NCI-H1417 treated with DMSO at 0.1 percent for 48 hours (cell line): Measurements from ENCODE around the gene PCBD1.
"Not testable (repeated sequence)": the region's sequence is repeated elsewhere in the genome, so short reads cannot be mapped to it uniquely, and the experiment has no call there.

Source experiments
- DNase-seq: peaks from one replicate; lab custom pipeline; 2025; lab: John Stamatoyannopoulos, UW

The PCBD1 gene

DNA sequence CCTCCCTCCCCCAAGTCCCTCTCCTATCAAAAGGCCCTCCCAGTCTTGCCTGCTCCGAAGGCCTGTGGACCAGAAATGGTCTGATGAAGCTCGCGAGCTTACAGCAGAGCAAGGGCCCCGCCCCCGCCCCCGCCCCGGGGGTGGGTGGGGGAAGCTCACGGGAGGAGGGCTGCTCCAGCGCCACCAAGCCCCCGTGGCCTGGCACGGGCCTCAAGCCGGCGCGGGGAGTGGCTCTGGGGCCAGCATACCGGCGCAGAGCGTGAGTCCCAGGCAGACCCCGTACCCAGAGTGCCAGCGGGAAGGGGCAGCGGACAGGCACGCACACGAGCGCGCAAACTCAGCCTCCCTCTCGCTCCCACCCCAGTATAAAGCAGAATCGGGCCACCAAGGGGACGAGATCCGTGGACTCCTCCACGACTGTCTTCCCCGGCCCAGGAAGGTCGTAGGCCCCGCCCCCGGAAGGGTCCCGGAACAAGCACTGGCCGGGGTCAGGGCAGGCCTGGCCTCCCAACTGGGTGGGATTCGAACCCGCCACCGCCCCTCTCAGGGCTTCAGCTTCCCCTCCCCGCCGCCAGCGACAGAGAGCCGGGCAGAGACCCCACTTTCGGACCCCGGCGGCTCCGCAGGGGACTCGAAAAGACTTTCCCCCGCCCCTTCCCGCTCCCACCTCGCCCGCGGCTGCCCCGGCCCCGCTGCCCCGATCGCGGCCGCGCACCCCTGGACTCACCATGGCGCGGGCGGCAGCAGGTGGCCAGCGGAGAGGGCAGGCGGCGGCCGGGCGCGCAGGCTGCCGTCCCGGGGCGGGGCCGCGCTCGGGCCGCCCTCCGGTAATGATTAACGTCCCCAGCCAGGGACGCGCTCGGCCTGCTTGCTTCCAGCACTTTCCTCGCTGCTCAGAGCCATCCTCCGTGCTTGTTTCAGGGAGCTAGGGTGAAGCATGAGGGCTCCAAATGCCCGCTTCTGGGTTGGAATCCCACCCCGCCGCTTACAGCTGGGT is at the start of gene PCBD1:
Gene PCBD1 (minus strand): TSS at position 762 of the 997 bp plus-strand sequence. CDS start 32 bp downstream, at position 730.
- no peak for DNase-seq

DNA sequence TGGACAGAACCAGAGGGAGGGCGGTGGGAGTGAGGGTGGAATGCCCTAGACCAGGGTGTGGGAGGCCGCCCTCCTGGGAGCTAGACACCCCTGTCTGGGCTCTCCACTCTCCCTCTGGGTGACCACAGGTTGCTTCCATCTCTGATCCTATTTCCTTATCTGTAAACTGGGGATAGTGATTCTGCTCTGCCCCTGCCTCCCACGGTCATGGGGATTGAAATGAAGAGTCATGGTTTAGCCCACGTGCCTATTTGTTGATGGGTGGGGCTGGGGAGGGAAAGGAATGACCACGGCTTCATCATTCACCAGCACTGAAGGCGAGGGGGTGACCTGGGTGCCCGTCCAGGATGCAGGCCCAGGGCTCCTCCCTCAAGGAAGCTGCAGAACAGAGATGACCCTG is 49.3 kb upstream of the PCBD1 start:
- DNase-seq = no peak

DNA sequence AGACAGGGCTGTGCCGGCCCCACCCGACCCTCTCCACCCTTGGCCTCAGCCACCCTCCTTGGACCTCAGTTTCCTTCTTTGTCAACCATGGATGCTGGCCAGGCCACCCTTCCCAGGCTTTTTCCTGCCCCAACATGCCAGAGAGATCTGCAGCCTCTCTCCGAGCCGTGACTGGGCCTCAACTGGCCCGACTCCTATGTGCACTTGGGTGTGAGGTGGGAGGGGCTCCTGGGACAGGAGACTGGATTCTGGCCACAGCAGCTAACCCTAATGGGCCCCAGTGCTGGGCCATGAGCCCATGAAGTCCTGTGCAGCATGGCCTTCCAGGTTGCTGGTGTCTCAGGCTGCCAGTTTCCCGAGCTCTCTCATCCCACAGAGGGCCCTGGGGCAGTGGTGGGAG is 47.7 kb upstream of the PCBD1 start:
- no peak for DNase-seq

DNA sequence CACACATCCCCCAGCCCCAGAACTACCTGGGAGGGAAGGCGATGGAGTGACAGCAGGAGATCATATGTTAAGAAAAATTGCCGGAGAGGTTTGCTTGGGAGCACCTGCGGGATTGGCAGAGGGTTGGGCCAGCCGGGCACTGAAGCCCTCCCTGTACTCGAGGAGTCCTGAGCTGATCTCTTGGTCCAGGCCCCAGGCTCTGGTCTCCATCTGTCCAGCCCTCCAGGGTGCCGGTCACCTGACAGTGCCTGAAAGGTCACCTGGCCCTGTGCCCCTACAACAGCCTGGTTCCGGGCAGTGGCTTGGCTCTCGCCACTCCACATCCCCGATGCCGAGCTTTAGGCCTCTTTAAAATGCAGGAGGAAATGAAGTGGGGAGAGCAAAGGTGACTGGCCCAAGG is 47.3 kb upstream of the PCBD1 start:
- no peak for DNase-seq

DNA sequence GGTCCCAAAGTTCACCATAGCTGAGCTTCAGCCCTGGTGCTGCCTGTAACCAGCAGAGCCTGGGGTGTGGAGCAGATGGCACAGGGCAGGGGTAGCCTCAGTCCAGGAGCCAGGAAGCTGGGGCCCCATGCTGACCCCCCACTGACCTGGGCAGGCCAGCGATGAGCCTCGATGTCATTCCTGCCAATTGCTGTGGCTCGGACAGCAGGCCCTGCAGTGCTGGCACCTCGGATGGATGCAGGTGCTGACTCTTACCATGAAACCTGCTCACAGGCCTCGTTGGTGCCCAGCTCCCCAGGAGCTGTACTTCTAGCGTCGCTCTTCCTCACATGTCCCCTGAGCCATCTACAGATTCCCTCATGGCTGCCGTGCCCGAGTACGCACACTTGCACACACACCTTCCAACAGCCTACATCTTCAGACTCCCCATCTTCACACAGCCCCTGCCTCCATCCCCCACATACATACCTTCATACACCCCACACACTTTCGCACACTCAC is 46.8 kb upstream of the PCBD1 start:
- no peak for DNase-seq

DNA sequence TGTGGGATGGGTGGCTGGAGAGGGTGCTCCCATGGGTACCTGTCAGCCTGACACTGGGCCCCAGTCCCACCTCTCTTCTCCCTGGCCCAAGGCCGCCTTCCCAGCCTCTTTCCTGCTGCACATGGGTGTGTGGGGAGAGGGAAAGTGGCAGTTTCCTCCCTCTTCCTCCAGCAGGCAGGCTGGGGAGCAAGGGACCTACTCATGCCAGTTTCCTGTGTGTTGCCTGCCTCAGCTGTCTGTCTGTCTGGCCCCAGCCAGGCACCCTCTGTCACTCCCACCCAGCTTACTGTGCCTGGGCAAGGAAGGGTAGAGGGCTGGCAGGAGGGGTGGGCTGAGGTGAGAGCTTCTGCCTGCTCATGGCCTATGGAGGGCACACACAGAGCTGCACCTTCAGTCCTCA is 46.3 kb upstream of the PCBD1 start:
- no peak for DNase-seq

DNA sequence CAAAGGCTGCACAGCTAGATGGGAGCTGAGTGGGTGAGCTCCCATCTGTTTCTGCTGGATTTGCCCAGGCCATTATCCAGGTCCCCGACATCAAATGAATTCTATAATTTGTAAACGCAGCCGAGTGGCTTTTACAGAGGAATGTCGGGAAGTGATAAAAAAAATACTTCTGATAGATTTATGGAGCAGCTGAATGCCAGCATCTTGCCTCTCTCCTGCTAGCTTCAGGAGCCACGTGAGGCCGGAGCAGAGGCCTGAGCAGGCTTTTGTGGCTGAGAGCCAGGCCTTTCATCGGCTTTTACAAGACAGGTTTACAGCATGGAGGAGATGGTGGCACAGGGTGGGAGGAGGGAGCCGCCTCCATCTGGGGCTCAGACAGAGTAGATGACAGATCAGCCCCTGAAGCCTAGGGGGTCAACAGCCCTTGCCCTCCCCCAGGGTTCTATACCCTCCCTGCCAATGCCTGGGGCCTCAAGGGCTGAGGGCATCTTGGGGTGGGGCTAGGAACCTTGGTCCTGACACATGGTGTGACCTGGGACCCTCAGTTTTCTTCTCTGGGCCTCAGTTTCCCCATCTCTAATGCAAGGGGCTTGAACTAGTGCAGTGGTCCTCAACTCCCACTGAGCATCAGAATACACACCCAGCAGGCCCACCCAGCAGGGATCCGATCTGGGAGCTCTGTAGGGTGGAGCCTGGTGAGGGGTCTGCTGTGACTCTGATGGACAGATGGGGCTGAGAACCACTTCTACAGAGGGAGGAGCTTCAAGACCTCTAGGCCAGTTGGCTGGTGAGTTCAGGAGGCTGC is 44.2 kb upstream of the PCBD1 start:
- no peak for DNase-seq

DNA sequence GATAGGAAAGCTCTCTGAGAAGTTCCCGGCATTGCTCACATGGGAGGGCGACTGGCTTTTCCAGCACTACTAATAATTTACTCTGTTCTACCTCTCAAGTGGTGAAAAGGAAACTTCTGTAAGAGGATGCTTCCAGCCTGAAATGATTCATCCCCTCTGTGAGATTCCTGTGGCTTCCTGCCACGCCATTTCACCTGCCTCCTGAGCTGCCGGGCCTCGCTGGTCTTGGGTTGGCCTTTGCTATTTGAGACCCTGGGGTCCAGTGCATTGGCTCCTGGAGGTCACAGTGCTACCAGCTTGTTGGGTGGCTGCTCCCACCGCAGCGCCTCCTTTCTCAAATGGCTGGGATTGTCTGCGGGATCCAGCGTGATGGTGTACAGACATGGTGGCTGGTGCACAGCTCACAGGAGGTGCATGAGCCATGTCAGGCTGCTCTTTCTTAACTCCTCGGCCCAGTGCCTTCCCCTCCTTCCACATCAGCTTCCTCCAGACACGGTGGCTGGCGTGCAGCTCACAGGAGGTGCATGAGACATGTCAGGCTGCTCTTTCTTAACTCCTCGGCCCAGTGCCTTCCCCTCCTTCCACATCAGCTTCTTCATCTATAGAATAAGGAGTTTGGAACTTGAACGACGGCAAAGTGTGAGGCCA is 42.9 kb upstream of the PCBD1 start:
- no peak for DNase-seq

DNA sequence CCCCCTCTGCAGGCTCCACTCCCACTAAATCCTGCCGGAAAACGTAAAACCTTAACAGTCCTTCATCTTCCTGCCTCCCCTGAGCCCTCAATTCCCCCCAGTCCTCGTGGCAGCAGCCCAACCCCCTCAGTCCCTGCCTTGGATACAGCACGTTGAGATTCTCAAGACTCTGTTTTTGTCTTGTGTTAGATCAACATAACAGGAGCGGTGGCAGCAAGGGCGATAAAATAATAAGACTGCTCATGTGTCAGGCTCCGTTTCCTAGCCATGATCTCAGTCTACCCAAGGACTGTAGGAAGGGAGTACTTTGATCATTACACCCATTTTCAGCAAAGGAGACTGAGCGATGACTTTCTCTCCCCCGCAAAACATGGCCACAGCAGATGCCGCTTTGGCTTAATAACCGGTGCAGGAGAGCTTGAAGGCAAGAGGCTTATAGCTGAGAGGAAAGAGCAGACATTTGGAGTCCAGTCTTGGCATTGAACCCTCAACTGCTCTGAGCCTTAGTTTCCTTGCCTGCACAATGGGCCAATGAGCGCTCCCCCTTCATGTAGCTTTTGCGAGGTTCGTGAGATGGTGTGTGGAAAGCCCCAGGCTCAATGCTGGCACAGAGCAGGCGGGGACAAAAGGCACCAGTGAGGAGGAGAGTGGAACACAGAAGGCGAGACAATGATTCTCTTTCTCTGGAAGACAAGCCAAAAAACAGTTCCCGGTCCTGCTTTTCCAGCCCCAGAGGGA is 42.1 kb upstream of the PCBD1 start:
- no peak for DNase-seq

DNA sequence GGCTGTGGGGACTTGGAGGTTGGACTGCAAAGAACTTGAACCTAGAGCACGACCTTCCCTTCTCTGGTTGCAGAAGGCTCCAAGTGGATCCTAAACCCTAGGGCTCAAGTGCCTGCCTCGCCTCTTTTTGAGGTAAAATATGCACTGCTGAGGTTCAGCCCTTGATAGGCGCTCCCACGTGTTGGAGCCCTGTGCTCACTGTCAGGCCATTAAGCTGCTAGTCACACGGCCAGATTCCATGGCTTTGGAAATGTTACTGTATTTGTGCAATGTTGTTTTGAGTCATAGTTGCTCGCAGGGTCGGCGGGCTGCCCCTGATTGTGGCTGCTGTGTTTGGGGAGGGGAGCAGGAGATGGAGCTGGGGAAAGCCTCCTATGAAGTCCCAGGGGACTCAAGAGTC is 39.8 kb upstream of the PCBD1 start:
- DNase-seq = no peak

DNA sequence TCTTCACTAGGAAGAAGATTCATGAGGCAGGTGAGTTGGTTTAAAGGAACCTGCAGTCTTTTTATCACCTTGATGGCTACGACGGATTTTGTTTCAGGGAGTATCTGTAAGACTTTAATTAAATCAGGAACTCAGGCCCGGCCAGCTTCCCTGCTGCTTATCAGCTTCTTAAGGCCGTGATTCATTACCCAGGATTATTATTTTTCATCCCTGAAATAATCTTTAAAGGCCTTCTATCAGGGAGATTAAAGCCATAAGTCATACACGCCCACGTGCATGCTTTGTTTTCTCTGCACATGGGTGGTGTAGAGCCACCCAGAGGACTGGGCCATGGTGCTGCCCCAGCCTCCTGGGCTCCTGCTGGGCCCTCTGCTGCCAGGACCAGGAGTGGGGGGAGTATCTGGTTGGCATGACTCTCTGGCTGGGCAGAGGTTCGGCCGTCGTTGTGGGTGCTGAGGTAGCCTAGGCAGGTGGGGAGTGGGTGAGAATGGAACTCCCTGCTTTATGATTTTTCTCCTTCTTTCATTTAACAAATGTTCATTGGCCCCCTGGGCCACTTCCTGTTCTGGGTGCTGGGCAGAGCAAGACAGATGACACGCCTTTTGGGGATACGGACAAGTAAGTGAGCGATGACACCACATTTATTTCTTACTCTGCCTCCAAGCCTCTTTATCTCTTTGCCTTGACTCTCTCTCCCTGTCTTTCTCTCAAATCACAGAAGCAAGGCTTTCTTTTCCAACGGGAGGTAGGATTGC is 39.0 kb upstream of the PCBD1 start:
- no peak for DNase-seq

DNA sequence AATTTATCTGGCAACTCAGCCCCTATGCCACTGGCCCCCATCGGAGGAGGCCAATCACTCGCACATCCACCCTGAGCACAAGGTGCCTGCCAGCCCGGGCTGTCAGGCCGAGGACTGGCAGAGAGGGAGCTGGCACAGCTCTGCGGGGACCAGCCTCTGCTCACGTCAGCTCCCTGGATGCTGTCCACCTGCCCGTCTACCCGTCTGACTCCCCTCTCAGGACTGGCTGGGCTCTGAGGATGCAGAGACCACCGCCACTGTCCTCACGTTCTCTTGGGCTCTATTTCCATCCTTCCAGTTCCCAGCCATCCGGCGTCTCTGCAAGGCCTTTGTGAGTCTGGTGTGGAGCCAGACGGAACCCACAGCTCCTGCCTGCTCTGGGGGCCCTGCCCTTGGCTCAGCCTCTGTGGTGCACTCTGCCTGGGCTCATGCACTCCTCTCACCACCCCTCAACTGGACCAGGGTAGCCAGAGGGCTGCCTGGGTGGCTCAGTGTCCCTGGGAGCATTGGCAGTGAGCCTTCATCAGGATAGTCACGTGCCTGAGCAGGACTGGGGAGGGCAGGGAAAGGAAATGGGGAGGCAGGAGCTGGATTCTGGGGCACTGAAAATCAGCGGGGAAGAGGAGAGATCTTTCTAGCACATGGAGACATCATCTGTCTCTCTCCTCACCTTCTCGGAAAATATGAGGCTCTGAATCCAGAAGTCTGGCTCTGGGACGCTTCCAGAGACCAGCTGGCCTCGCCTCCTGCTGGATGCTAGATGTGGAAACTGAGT is 38.0 kb upstream of the PCBD1 start:
- no peak for DNase-seq

DNA sequence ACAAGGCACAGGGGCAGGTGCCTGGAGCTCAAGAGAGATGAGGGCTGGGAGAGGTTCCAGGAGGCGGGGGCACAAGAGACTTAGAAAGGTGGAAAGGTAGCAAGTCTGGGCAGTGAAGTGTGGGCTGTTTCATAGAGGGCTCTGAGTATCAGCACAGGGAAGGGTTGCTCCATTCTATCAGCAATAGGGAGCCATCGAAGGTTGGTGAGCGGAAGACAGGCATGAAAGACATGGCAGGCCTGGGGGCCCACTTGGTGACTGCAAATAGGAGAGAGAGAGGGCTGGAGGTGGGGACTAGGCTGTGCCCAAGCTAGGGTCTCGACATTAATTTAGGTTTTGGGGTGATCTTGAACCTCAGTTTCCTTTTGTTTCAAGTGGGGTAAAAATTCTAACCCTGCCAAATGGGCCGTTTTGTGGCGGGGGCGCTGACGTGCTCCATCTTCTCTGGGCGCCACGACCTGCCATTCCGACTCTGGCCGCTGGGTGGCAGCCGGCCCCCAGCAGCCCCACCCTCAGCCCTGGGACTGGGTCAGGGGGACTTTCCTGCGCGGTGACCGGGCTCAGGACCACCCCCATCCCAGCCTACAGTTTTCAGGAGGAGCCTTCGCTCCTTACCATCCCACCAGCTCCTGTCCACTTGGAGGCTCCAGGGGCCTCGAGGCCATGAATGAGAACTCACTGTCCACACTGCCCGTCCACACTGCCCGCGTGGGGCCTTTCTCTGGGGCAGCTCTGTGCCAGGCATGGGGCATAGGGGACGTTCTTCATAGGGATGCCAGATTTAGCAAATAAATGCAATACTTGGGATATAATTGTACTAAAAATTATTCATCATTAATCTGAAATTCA is 37.2 kb upstream of the PCBD1 start:
- peak; percentile 1 for DNase-seq

DNA sequence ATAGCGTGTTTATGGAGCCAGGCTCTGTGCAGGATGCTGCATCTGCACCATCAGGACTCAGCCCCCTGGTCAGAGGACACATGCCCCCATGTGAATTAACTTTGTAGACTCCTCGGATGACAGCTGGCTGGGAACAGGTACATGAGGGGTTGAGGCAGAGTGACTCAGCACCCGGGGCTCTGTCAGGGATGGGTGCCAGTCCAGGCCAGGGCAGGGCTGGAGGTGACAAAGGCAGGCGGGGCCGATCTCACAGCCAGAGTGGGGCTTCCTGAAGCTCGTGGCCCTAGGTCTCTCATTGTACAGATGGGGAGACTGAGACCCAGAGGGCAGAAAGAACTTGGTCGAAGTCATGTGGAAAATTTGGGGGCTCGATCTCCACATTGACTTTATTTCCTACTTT is 35.3 kb upstream of the PCBD1 start:
- DNase-seq = no peak

DNA sequence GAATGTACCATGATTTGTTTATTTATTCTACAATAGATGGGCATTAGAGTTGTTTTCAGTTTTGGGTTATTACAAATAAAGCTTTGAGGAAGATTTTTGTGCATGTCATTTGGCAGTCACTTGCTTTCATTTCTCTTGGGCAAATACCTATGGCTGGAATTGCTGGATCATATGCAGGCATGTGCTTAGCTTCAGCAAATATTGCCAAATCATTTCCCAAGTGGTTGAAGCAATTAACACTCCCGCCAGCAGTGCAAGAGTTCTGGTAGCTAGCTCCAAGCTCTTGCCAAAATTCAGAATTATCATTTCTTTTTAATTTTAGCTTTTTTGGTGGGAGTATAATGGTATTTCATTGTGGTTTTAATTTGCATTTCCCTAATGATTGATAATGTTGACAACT is 32.9 kb upstream of the PCBD1 start:
- DNase-seq = no peak

DNA sequence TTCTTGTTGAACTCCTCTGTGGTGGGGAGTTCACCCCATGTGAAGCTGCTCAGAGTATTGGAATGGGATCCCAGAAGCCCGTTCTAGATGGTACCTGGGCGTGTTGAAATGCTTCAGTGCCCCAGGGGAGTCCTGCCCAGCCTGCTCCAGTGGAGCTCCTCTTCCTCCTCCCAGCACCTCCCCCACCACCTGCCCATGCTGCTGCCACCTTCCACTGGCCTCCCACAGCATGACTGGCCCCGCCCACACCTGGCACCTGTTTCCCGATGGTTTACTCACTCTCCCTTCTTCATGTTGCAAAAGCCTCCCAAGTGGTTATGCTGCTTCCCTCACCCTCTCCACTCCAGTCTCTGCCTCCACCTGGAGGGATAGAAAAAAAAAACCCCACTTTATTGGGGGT is 32.2 kb upstream of the PCBD1 start:
- DNase-seq = no peak

DNA sequence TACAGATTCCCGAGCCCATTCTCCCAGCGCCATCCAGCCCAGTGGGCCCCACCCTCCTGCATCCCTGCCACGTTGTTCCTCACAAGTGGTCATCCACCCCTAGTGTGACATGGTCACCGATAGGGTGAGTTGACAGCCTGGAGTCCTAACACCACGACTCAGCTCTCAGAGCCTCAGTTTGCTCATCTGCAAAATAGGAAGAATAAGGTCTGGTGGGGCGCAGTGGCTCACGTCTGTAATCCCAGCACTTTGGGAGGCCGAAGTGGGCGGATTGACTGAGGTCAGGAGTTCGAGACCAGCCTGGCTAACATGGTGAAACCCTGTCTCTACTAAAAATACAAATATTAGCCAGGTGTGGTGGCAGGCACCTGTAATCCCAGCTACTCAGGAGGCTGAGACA is 31.5 kb upstream of the PCBD1 start:
- not testable (repeated sequence) for DNase-seq

DNA sequence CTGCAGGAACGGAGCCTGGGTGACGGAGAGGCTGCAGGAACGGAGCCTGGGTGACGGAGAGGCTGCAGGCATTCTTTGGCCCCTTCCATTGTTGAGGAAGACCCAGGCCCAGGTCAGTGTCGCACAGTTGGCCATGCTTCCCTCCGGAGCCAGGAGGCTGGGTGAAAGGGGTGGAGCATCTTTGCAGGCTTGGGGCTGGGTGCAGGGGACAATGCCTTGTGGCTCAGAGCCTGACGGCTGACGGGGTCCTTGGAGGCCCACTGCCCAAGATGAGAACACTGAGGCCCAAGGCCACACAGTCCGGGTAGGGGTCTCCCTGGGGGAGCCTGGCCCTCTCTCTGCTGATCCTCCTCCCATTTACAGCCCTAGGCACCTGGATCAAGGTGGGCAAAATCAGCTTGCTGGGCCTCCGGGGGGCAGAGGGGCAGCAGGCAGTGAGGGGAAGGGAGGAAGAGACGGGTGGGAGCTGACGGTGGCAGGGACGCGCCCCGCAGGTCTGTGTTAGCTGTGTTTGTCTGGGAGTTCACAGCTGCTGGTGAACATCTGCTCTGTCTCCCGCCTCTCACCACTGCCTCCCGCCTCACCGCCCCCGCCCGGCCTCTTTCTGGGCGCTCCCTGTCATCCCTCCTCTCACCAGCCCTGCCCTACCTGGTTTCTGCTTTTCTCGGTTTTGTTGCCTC is 30.6 kb upstream of the PCBD1 start:
- peak; percentile 17 for DNase-seq

DNA sequence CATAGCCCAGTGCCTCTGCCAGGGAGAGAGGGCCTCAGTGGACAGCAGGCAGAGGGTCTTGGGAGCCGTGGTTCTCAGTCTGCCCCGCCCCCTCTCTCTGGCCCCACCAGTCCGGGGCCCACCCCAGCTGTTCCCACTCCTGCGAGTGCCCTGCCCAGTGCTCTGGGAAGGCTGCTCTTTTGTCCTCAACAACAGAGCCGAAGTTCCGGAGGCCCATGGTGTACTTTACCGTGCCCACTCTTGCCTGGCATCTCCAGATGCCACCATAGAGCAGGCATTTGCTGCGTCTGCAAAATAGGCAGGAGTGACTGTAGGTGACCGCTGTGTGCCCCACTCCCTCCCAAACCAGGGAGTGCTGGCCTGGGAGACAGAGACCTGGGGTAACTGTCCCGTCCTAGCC is 29.3 kb upstream of the PCBD1 start:
- no peak for DNase-seq
